Measurements from ENCODE around the gene TRIM34. TPM values are rescaled to one million over a fixed set of nuclear protein-coding genes. Genes with fewer than 3 reads are reported as not detected.

Gene TRIM34
- total and polyA plus RNA-seq, 2 of the 8 experiments (the other 6 are each of a cell fraction or from before 2014, with no cell fraction given), result 0.76 to 5.8 TPM

GRCh38 chr11:5611627-5612026, 13.2 kb upstream of the TRIM34 start:
- Histone ChIP-seq H3K4me1 (replicated peaks in 1 of 4; ENCODE audit: control insufficient read depth in 3 of 4, insufficient read depth in 4 of 4, low read length in 3 of 4) (no peaks in the 10 kb centered on the region), H3K4me2 (ENCODE audit: insufficient read depth in 1 of 2, low read depth in 2 of 2, low read length in 2 of 2) (no peak overlapping the region), H3K18ac (ENCODE audit: extremely low read depth, low read length) (no peak overlapping the region), H3K27me3 (replicated peaks in 1 of 4; ENCODE audit: control insufficient read depth in 3 of 4, extremely low read depth in 1 of 4, insufficient read depth in 3 of 4, low read length in 3 of 4) (no peaks in the 10 kb centered on the region), H4K20me1 (replicated peaks in 1 of 2; ENCODE audit: control insufficient read depth in 1 of 2, insufficient read depth in 2 of 2, low read length in 2 of 2) (no peaks in the 10 kb centered on the region), H3K79me1 (ENCODE audit: low read depth, low read length) (no peaks in the 10 kb centered on the region), H3K9ac (replicated peaks in 1 of 4; ENCODE audit: extremely low read depth in 1 of 4, low read depth in 3 of 4, low read length in 3 of 4) (no peak overlapping the region), H2AK5ac (ENCODE audit: low read depth, low read length) (no peak overlapping the region), H2AFZ (ENCODE audit: low read length) (no peak overlapping the region), H3K4me3 (ENCODE audit: extremely low read depth in 1 of 4, insufficient read depth in 2 of 4, low read depth in 3 of 4, low read length in 4 of 4) (no peak overlapping the region), H2BK5ac (ENCODE audit: low read depth, low read length) (no peak overlapping the region), H2BK15ac (ENCODE audit: low read length) (no peak overlapping the region), H2BK20ac (ENCODE audit: low read length) (no peak overlapping the region), H4K5ac (ENCODE audit: insufficient read length, low read depth, low read length) (no peak overlapping the region), H3K27ac (ENCODE audit: low read depth, low read length) (no peak overlapping the region), H2BK12ac (ENCODE audit: low read depth, low read length) (no peak overlapping the region), H3K23ac (ENCODE audit: insufficient read length) (no peak overlapping the region), H3K56ac (replicated peaks; ENCODE audit: insufficient read length, low read depth, low read length) (no peak overlapping the region), H3K23me2 (ENCODE audit: low read depth, low read length) (no peaks in the 10 kb centered on the region), H4K91ac (replicated peaks; ENCODE audit: insufficient read length, low read length) (no peak overlapping the region), H2BK120ac (replicated peaks; ENCODE audit: low read depth, low read length) (no peak overlapping the region), H3K4ac (replicated peaks; ENCODE audit: insufficient read length, low read depth, low read length) (no peak overlapping the region), H3K79me2 (ENCODE audit: control insufficient read depth in 1 of 2, insufficient read depth in 2 of 2, low read length in 2 of 2) (no peaks in the 10 kb centered on the region), H3K36me3 (ENCODE audit: control insufficient read depth in 2 of 4, insufficient read depth in 4 of 4, low read length in 3 of 4) (peaks cover 4 to 30% (median 23%) of the 10 kb centered on the region in 4 experiments; a peak in 7 of 8 replicates), H3K9me3 (ENCODE audit: insufficient read depth in 2 of 2, low read depth in 1 of 2, low read length in 1 of 2) (no peaks in the 10 kb centered on the region), H3K14ac (ENCODE audit: insufficient read length) (no peak overlapping the region), H4K8ac (ENCODE audit: extremely low read depth, insufficient read depth, low read length) (no peak overlapping the region)
- 86% methylated on average over 11 of the region's 11 CpGs; no CpG with 5 or more reads in 1 of the 2 experiments for WGBS, 2 experiments (ENCODE audit: extremely low coverage in 1 of 2, insufficient coverage in 1 of 2, insufficient read length in 1 of 2, insufficient replicate concordance in 2 of 2, low coverage in 1 of 2, low lambda C conversion rate in 2 of 2, missing lambda C conversion rate in 1 of 2)
- FAIRE-seq, result no peak
- TF ChIP-seq ATF2 (IDR thresholded peaks at IDR 0.05; ENCODE audit: low read length) (no peak), RAD21 (IDR thresholded peaks at IDR 0.05 in 1 of 2, conservative IDR thresholded peaks at IDR 0.05 in 1 of 2; ENCODE audit: low read depth in 2 of 2, low read length in 2 of 2) (peak; percentile 46 to 49), CTCF (IDR thresholded peaks at IDR 0.05; ENCODE audit: control extremely low read depth in 1 of 3, insufficient read depth in 1 of 3, low read depth in 1 of 3, low read length in 3 of 3) (peak in 2 of 3 experiments; percentile 45 to 91; a peak in 3 of 4 replicates)
- DNase-seq (ENCODE audit: low read depth in 1 of 2, low spot score in 2 of 2), result no peak
- ChIA-PET POLR2A (ENCODE audit: partially characterized antibody) (no interaction called here), CTCF (ENCODE audit: partially characterized antibody) (interaction anchor here (0.9 to 6.9 kb wide), 6 partner anchors 9 to 185 kb away, joined by 3 to 71 read pairs (median 4); no protein-coding TSS in a partner anchor)
